Right renal cortex interstitium (tissue), 3 donors: ENCODE results near the gene ZBTB26. TPM values are rescaled to one million over a fixed set of nuclear protein-coding genes. Genes with fewer than 3 reads are reported as not detected.
A peak's percentile ranks its signal among the peaks of the same experiment; 100 is the strongest.

Source experiments
- DNase-seq, 3 donors: peaks; one replicate each; pipeline ENCODE4 v3.0.0-alpha.2; 2013; ENCODE audit warnings: low read depth in 3 of 3, low spot score in 2 of 3
- polyA plus RNA-seq, 3 donors: library from polyadenylated mRNA; unstranded; fragments of 120-200 nt; gene quantifications; one replicate each; pipeline ENCODE4 v1.2.1, GENCODE V29; 2013; ENCODE audit not compliant: insufficient read length in 3 of 3

ZBTB26 gene, protein sequence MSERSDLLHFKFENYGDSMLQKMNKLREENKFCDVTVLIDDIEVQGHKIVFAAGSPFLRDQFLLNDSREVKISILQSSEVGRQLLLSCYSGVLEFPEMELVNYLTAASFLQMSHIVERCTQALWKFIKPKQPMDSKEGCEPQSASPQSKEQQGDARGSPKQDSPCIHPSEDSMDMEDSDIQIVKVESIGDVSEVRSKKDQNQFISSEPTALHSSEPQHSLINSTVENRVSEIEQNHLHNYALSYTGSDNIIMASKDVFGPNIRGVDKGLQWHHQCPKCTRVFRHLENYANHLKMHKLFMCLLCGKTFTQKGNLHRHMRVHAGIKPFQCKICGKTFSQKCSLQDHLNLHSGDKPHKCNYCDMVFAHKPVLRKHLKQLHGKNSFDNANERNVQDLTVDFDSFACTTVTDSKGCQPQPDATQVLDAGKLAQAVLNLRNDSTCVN
- 10 to 100 TPM; 20.8 to 23.2 (median 22.7) TPM for polyA plus RNA-seq

DNA sequence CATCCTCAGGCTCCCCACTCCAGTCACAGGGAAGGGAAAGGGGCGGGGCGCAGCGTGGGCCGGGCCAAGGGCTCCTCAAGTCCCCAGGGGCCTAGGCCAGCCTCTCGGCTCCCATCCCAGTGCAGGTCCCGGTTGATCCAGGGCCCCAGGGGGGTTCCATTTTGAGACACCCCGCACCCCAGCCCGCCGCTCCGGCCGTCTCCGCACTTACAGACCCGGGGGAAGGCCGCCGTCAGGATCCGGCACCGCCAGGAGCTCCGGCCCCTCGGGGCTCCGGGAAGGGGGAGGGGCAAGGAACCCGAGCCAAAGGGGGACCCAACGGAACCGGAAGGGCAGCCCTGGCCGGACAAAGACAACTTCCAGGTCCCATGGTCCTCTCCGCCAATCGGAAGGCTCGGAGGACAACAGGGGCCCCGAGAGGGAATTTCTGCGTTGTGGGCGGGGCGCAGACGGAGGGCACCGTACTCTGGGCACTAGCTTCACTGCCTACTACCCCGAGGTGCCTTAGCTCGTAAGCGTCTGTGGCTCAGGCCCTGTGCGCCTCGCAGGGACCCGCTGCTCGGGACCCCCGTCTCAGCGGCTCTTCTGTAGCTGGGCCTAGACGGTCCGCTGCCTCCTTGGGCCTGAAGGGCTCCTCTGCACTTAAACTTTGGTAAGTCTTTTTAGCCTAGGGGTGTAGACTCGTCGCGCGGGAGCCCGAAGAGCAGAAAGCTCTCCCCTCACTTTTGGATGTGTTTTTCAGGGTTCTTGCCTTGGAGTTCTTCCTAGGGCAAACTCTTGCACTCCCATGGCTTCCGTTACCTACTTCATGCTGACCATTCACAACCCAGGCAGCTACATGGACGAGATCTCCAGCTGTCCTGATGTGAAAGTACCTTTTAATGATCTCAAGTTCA lies at the start of gene ZBTB26:
Gene ZBTB26, minus strand, starts transcription at position 287 of the 896 bp plus-strand sequence. CDS start 11,578 bp downstream, outside the sequence.
- DNase-seq: peak; percentile 83 to 89 (median 84)

DNA sequence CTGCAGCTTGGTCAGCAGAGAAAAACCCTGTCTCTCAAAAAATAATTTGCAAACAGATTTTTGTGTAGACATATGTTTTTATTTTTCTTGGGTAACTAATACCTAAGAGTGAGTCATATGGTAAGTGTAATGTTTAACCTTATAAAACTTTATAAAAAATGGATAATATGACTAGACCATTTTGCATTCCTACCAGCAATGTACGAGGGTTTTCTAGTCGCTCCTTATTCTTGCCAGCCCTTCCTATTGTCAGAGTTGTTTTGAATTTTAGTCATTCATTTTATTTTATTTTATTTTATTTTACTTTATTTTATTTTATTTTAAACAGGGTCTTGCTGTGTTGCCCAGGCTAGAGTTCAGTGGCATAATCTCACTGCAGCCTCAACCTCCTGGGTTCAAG lies 47.3 kb upstream of the ZBTB26 start:
- no peak for DNase-seq

DNA sequence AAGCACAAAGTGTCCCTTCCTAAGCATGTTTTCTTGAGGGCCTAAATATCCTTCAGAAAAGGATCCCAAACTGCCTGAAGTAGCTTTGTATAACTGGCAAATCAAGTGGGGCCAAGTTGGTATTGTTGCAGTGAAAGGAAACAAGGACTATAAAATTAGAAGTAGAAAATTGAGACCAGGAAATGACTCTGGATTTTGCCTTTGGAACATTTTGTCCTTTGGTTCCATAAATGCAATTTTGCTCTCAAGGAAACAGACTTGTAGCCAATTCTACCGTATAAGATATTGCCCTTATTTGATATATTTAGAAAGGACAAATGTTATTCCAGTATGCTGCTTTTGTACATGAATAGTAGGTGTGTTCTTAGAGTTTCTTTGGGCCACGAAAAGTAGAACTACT lies 43.9 kb upstream of the ZBTB26 start:
- no peak for DNase-seq

DNA sequence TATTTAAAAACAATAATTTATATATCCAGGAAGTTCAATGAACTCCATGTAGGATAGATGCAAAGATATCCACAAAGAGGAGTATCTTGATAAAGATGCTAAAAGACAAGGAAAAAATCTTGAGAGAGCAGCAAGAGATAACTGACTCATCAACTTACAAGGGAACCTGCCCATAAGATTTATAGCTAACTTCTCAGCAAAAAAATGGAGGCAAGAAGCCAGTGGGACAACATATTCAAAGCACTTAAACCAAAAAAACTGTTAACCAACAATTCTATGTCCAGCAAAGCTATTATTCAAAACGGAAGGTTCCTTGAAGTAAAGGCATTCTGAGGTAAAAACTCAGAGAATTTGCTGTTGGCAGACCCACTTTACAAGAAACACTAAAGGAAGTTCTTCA lies 29.8 kb upstream of the ZBTB26 start:
- DNase-seq: no peak

DNA sequence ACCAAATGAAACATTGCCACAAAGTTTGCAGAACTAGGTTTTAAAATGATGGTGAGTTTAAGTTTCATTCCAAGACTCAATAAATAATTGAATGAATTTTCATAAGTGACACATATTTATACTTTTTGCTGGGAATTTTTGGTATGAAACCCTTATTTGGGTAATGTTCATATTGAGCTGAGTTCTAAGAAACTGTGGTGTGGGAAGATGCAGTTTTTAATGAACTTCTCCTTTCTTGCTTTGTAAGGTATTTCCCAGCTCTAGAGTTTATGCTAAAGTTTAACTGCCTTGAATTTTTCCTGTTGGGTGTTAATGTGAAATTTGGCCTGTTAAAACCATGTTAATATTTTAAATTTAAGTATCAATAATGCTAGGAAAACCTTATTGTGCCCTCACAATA lies 24.6 kb upstream of the ZBTB26 start:
- no peak for DNase-seq

DNA sequence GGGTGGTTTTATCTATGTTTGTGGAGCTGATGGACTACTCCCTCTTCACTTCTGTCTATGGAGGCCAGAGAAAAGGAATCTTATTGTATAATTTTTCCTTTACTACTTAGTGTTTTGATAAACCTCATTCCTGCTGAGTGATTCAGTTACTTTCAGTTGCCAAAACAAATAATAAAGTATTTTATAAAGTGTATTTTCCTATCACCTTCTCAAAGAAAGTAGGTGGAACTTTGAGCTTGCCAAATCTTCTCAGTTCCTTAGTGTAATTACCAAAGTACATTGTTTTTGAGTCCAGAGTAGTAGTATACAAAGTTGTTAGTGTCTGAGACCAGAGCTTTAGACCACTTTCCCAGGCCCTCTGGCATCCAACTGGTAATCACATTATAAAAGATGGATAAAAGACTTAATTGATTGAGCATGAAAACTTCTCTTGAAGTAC lies 23.0 kb upstream of the ZBTB26 start:
- no peak for DNase-seq

DNA sequence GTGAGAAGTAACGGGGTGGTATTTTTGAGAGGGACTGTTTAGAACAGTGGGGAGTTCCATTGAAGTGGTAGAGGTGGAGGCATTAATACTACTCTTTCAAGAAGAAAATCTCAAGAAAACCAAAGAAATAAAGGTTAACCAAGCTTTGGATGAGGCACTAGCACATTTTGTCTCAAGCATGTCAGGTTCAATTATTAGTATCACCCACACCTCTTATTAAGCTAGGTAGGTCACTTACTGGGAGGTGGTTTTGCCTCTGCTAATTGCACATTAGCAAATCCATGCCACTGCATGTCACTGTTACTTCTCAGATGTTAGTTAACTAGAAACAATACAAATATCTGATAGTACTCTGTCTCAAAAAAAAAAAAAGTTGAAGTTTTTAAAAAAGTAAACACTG lies 19.7 kb upstream of the ZBTB26 start:
- DNase-seq: no peak

DNA sequence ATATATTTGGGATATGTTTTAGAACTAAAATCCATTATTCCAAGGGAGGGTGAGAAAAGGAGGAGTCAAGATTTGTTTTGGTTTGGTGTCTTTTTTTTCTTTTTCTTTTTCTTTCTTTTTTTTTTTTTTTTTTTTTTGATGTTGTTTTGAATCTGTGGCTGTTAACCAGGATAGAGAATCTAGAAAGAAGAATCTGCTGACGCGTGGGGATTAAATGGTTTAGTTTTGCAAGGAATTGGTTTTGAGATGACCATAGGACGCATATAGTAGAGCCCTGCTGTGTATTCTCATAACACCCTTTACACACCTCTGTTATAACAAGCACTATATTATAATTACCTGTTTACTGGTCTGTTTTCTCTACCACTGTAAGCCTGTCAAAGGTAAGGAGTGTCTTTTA lies 19.0 kb upstream of the ZBTB26 start:
- no peak for DNase-seq

DNA sequence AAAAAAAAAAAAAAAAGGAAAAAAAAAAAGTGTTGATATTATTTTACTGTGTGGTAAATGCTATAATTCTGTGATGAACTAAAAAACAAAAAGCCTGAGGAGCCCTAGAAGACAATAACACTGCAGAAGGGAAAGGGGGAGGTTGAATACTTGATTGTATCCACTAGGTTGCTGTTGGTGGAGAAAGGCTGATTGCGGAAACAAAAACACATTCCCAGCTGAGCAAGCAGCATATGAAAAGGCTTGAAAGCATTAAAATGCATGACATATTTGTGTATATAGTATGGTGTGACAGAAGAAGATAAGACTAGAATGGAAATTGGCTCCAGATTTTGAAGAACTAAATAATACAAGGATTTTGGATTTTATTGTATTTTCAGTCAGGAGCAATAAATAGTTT lies 18.4 kb upstream of the ZBTB26 start:
- no peak for DNase-seq

DNA sequence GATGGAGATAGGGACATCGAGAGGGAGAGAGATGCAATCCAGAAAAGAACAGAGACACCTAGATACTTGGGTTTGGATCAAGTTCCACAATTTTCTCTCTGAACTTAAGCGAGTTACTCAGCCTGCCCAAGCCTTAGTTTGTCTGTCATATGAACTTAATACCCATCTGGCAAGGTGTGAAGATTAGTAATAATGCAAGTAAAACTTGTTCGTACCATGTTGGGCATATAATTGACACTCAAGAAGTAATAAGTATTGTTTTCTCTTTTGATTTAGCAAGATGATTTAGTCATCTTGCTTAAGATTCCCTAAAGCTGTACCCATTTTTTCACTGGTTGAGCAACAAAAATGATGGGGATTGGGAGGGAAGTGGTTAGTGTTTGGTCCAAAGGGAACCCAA lies 17.0 kb upstream of the ZBTB26 start:
- no peak for DNase-seq

DNA sequence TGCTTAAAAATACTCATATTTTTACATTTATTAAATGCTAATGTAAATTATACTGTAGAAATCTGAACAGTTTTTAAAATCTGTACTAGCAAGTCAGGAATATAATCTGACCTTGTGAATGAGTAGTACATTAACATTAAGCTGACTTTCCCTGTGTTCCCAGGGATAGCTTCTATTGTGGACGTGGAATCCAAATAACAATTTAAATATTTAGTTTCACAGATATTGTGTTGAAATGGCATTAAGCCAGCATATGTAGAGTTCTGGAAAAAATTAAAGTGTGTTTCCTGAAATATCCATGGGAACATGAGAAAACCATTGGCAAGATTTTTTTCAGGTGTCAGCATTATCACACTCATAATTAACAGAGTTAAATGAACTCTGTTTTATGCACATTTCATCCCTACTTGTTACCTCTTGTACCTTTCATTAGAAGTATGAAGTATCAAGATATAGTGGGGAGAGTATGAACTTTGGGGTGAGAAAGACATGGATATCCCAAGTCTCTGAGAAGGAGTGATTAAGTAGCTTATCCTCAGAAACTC lies 15.2 kb upstream of the ZBTB26 start:
- no peak for DNase-seq

DNA sequence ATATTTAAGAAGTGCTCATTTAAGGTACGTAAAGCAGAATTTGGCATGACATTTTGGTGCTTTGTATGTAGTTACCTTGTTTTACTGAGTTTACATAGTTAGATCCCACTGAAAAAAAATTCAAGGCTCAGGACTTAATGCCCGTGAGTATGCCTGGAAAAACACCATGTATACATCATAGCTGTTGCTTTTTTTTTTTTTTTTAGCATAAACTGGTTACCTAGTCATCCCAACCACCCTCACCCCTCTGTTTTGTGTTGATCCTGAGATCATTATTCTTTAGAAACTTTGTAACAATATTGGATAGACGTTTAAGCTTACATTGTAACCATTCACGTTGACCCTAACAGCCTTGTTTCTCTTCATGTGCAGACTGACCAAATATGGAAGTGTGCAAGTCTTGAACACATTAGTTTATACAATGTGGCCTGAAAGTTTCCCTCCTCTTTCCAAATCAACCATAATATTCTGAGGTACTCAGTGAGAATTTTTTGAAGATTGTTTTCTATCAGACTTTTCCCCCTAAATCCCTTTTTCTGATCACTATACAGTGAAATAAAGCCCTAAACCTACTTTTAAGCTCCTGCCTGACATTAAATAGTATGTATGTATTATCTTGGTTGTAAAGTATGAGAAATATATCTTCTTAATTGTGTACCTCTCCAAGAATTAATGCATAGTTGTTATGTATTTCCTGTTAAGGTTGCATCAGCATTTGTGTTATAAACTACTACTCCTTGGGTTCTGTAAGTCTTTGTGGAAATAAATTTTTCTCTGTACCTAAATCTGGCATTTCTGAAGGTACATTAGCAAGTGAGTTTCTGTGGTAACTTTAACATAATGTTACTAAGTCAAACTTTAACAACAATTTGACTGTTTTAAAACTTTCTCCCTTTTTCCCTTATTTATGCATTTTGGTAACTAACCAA lies 13.9 kb upstream of the ZBTB26 start:
- DNase-seq: no peak

DNA sequence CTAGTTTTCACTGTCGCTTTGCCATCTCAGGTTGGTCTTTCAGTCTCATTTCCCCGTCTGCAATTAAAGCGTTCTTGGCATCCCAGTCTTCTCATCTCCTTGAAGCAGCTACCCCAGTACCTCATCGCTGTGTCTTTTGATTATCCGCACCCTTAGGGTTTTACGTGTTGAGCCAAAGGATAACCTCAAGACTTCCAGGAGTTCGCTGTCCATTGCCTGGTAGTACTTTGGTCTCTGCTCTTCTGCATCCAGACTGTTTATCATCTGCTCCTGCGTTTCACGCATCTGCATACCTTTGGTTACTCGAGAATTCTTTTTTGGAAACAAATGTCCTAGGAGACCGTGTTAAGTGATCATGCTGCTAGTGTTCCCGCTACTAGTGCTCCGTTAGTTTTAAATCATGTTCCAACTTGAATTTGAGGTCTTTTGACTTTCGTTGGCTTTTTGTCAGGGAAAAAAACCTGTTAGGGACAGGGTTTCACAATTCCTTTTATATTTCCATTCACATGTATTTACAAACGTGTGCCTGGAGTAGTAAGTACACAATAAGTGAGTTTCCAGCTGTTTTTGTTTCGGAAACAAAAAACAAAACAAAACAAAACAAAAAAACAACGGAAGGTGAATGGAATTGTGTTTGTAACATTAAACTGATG lies 10.4 kb upstream of the ZBTB26 start:
- no peak for DNase-seq

DNA sequence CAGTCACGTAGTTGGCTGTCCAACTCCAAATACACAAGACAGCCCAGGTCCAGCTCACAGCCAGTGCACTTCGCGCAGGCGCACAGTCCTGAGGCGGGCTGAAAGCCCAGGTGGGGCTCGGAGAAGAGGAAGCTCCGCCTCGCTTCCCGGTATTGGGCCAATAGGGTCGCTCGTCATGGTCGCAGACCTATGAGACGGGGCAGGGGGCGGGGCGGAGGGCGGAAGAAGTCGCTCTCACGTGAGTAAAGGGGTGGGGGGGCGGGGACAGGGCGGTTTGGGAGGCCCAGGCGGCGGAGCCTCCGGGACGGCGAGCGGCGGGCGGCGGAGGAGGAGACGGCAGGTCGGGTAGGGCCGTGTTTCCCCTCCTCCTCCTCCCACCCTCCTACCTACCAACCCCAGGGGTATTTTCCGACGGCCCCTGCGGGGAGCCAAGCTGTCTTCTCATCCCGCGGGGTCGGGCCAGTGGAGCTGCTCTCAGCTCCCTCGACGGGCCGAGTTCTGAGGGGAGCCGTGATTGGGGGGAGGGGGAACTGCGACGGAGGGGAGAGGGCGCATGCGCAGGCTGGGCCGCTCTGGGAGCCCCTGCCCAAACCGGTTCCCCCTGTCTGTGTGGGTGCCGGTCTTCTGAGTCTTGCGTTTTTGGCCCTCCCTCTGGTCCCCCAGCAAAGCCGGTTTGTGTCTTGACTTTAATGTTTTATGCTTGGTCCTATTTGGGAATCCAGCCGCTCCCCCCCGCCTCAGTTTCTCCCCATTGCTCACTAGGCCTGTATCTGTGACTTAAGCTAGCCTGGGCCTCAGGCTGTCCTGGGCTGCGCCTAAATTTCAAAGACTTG lies 9.7 kb upstream of the ZBTB26 start, which contains the start of gene RABGAP1:
Gene RABGAP1, plus strand, starts transcription at position 272 of the 833 bp plus-strand sequence. CDS start 16,040 bp downstream, outside the sequence.
- peak; percentile 93 to 97 (median 94) for DNase-seq

DNA sequence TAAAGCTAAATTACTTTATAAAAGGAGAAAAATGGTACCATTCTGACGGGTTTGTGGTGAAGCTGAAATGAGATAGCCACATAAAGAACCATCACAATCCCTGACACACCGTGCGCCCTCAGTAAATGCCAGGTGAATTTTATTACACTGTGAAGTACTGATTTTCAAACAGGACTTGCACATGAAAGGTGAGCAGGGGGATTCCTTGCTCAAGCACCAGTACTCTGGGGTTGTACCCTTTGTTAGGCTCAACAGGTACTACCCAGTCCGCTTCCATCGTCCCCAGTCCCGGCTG lies 9.1 kb upstream of the ZBTB26 start:
- DNase-seq: no peak

DNA sequence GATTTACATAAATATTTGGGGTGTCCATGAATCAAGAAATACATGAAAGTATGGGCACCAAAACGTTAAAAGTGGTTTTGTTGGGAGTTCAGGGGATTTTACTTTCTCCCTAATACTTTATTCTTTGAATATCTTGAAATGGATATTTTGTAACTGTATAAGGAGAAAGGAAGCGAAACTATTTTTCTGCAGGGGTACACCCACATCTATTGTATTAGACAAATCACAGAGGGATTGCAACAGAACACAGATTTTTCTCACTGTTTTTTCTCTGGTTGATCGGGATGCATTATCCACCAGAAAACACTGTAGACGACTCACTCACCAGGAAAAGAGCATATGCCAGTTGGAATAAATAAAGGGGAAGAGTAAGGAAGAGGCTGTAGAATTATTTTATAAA lies 8.3 kb upstream of the ZBTB26 start:
- DNase-seq: no peak

DNA sequence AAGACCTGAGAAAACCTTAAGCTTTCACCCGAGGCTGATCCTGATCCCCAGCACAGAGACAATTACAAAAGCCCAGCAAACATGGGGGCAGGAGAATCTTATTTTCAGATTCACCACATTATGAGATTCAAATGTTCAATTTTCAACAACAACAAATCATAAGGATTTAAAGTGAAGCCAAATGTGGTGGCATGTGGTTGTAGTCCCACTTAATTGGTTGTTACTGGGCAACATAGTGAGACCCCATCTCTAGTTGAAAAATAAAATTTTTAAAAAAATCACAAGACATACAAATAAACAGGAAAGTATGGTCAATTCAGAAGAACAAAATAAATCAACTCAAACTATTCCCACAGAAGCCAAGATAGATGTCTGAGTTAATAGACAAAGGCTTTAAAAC lies 5.6 kb upstream of the ZBTB26 start:
- no peak for DNase-seq

DNA sequence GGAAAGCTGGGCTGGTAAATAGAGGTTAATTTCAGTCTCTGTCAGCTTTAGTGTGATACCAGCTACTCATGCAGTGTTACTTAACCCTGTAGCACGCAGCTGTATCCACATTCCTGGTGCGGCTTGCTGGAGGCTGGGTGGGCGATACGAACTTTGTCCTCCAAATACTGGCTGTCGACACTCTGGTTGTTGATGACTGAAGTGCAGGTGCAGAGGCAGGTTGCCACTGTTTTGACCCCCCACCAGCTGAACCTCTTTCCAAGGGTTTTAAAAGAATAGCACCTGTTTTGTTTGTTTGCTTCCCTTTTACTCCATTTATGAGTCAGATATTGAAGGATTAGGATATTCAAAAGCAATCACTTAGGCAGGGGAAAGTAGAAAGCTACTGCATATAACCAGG lies 5.2 kb upstream of the ZBTB26 start:
- no peak for DNase-seq
